ENCODE results near the gene TMEM120B.
A peak's percentile ranks its signal among the peaks of the same experiment; 100 is the strongest.

TMEM120B gene

GRCh38 chr12:121805171-121806008 is 92.8 kb downstream of the TMEM120B start:
- DNase-seq (ENCODE audit: low spot score): no peak
- peak overlapping the region; percentile 94 for H3K4me3 ChIP-seq (ENCODE audit: severe bottlenecking)
- no peak for ATAC-seq (ENCODE audit: low read depth)

GRCh38 chr12:121806009-121806545 is 93.5 kb downstream of the TMEM120B start:
- DNase-seq (ENCODE audit: low spot score) (peak; percentile 65), ATAC-seq (ENCODE audit: low read depth) (no peak)
- H3K4me3 ChIP-seq (ENCODE audit: severe bottlenecking): peak overlapping the region; percentile 94
- peak overlapping the region; percentile 100 for H3K27ac ChIP-seq (ENCODE audit: poor library complexity, severe bottlenecking)
- H3K4me1 ChIP-seq (ENCODE audit: insufficient read depth, poor library complexity, severe bottlenecking): peaks cover 10% of the 10 kb centered on the region
- H3K9me3 ChIP-seq (ENCODE audit: severe bottlenecking): no peaks in the 10 kb centered on the region
- peaks cover 50% of the 10 kb centered on the region for H3K36me3 ChIP-seq (ENCODE audit: low read depth)
- no peak for TF ChIP-seq CTCF (IDR thresholded peaks at IDR 0.05; ENCODE audit: poor library complexity, severe bottlenecking)
- H3K27me3 ChIP-seq (ENCODE audit: insufficient read depth, poor library complexity, severe bottlenecking): no peaks in the 10 kb centered on the region

More at GRCh38 chr12:121805171-121806008, 92.8 kb downstream of the TMEM120B start:
- no peaks in the 10 kb centered on the region for H3K9me3 ChIP-seq (ENCODE audit: severe bottlenecking)
- H3K27me3 ChIP-seq (ENCODE audit: insufficient read depth, poor library complexity, severe bottlenecking): no peaks in the 10 kb centered on the region
- peaks cover 43% of the 10 kb centered on the region for H3K36me3 ChIP-seq (ENCODE audit: low read depth)
- TF ChIP-seq CTCF (IDR thresholded peaks at IDR 0.05; ENCODE audit: poor library complexity, severe bottlenecking): no peak
- H3K4me1 ChIP-seq (ENCODE audit: insufficient read depth, poor library complexity, severe bottlenecking): peaks cover 10% of the 10 kb centered on the region
- H3K27ac ChIP-seq (ENCODE audit: poor library complexity, severe bottlenecking): peak overlapping the region; percentile 100

GRCh38 chr12:121806546-121807423 is 94.2 kb downstream of the TMEM120B start:
- Histone ChIP-seq H3K36me3 (ENCODE audit: low read depth) (peaks cover 44% of the 10 kb centered on the region), H3K27ac (ENCODE audit: poor library complexity, severe bottlenecking) (peak overlapping the region; percentile 100), H3K4me1 (ENCODE audit: insufficient read depth, poor library complexity, severe bottlenecking) (peaks cover 3% of the 10 kb centered on the region), H3K4me3 (ENCODE audit: severe bottlenecking) (peak overlapping the region; percentile 94), H3K9me3 (ENCODE audit: severe bottlenecking) (no peaks in the 10 kb centered on the region), H3K27me3 (ENCODE audit: insufficient read depth, poor library complexity, severe bottlenecking) (no peaks in the 10 kb centered on the region)
- no peak for ATAC-seq (ENCODE audit: low read depth)
- no peak for TF ChIP-seq CTCF (IDR thresholded peaks at IDR 0.05; ENCODE audit: poor library complexity, severe bottlenecking)
- DNase-seq (ENCODE audit: low spot score): no peak

GRCh38 chr12:121807642-121808347 is 95.2 kb downstream of the TMEM120B start:
- ATAC-seq (ENCODE audit: low read depth): no peak
- no peaks in the 10 kb centered on the region for H3K9me3 ChIP-seq (ENCODE audit: severe bottlenecking)
- TF ChIP-seq CTCF (IDR thresholded peaks at IDR 0.05; ENCODE audit: poor library complexity, severe bottlenecking): no peak
- no peak for DNase-seq (ENCODE audit: low spot score)
- H3K36me3 ChIP-seq (ENCODE audit: low read depth): peaks cover 44% of the 10 kb centered on the region
- peaks cover under 1% of the 10 kb centered on the region for H3K4me1 ChIP-seq (ENCODE audit: insufficient read depth, poor library complexity, severe bottlenecking)
- no peak overlapping the region for H3K4me3 ChIP-seq (ENCODE audit: severe bottlenecking)
- peak overlapping the region; percentile 100 for H3K27ac ChIP-seq (ENCODE audit: poor library complexity, severe bottlenecking)
- H3K27me3 ChIP-seq (ENCODE audit: insufficient read depth, poor library complexity, severe bottlenecking): no peaks in the 10 kb centered on the region
